ENCODE measurements around the gene SUMO4.

DNA sequence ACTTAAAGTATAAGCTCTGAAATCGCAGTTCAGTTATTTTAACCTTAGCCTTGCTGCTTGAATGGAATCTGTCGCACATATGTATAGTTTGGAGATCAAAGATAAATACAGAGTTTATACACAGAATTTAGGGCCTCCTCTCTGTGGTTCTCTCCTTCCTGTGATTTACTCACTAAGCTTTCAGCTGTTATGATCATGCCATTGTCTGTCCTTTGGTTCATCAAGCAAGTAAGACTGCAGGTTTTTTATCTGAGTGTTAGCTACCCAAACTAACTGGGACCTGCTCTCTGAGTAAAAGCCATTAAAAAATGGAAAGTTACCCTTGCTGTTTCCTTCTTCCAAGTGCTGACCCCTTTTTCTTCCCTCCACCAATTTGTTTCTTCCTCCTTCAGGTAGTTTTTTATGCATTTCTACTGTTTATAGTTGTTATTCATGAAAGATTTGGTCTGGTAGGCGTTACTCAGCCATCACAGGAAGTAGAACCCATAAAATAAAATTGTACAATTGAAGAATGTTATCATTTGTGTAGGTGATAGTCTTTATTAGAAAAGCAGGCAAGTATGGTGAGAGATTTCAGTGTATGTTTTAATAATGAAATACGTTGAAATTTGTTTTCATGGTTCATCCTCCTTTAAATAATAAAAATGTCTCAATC, 33.7 kb upstream of the SUMO4 start:
- TF ChIP-seq, protein P1, sequence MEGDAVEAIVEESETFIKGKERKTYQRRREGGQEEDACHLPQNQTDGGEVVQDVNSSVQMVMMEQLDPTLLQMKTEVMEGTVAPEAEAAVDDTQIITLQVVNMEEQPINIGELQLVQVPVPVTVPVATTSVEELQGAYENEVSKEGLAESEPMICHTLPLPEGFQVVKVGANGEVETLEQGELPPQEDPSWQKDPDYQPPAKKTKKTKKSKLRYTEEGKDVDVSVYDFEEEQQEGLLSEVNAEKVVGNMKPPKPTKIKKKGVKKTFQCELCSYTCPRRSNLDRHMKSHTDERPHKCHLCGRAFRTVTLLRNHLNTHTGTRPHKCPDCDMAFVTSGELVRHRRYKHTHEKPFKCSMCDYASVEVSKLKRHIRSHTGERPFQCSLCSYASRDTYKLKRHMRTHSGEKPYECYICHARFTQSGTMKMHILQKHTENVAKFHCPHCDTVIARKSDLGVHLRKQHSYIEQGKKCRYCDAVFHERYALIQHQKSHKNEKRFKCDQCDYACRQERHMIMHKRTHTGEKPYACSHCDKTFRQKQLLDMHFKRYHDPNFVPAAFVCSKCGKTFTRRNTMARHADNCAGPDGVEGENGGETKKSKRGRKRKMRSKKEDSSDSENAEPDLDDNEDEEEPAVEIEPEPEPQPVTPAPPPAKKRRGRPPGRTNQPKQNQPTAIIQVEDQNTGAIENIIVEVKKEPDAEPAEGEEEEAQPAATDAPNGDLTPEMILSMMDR (IDR thresholded peaks at IDR 0.05) = no peak
- TF ChIP-seq EZH2 (IDR thresholded peaks at IDR 0.05) = no peak

Data from neural progenitor cell (in vitro differentiated cells).